Endothelial cell of umbilical vein (primary cell): ENCODE results near the gene IKZF3.

ENCODE experiments used
- CTCF ChIP-seq, 2 donors: IDR thresholded peaks; 1 replicate in 1 of 2; 2 replicates in 1 of 2; pipeline ENCODE4 v1.5.1; 2011; ENCODE audit warnings: low read length in 2 of 2, mild to moderate bottlenecking in 2 of 2, moderate library complexity in 2 of 2, control low read depth in 1 of 2, inconsistent platforms in 1 of 2, low read depth in 1 of 2; ENCODE audit not compliant: insufficient read depth in 1 of 2; ENCODE audit errors: extremely low read depth in 1 of 2
- EZH2 ChIP-seq: IDR thresholded peaks from 2 replicates; pipeline ENCODE4 v1.6.1; 2012; ENCODE audit warnings: borderline replicate concordance, low read depth, mild to moderate bottlenecking, moderate library complexity, low read length, inconsistent platforms; ENCODE audit not compliant: severe bottlenecking
- FOS ChIP-seq: IDR thresholded peaks from 2 replicates; pipeline ENCODE4 v1.6.1; 2011; ENCODE audit warnings: mild to moderate bottlenecking, low read length, moderate library complexity, borderline replicate concordance; ENCODE audit not compliant: insufficient read depth
- GATA2 ChIP-seq: IDR thresholded peaks from 2 replicates; pipeline ENCODE4 v1.7.0; 2011; ENCODE audit warnings: low read depth, mild to moderate bottlenecking, moderate library complexity, mixed read lengths, low read length; ENCODE audit not compliant: insufficient read length, insufficient read depth
- MAX ChIP-seq: IDR thresholded peaks from 2 replicates; pipeline ENCODE4 v1.6.1; 2011; ENCODE audit not compliant: insufficient read depth, insufficient read length
- MYC ChIP-seq: IDR thresholded peaks from one replicate; pipeline ENCODE4 v1.6.1; 2011; ENCODE audit warnings: mild to moderate bottlenecking, low read depth, low read length
- POLR2A ChIP-seq: IDR thresholded peaks from 2 replicates; pipeline ENCODE4 v1.6.1; 2012; ENCODE audit warnings: low read depth, mild to moderate bottlenecking, control low read depth, low read length
- POLR2AphosphoS5 ChIP-seq: IDR thresholded peaks from 2 replicates; pipeline ENCODE4 v1.6.1; 2012; ENCODE audit warnings: low read depth, mild to moderate bottlenecking, control low read depth, low read length, moderate library complexity; ENCODE audit not compliant: insufficient read depth

GRCh38 chr17:39761861-39762496, 102.1 kb downstream of the IKZF3 start:
- TF ChIP-seq GATA2: no peak
- no peak for TF ChIP-seq FOS
- no peak for TF ChIP-seq CTCF (IDR thresholded peaks at IDR 0.05; ENCODE audit: extremely low read depth in 1 of 2, insufficient read depth in 1 of 2, low read depth in 1 of 2, low read length in 2 of 2)
- TF ChIP-seq EZH2: no peak
- TF ChIP-seq POLR2AphosphoS5: no peak
- no peak for TF ChIP-seq POLR2A
- TF ChIP-seq MYC: no peak
- no peak for TF ChIP-seq MAX
